Astrocyte (in vitro differentiated cells and primary cell): ENCODE data around the gene MMP14. TPM values are rescaled to one million over a fixed set of nuclear protein-coding genes. Genes with fewer than 3 reads are reported as not detected.
A peak's percentile ranks its signal among the peaks of the same experiment; 100 is the strongest.

Experiments
- DNase-seq: peaks from one replicate; pipeline ENCODE4 v3.0.0-alpha.2; 2010; ENCODE audit warnings: low read depth
- FAIRE-seq: peaks from 2 replicates; lab custom pipeline; 2011; peaks lifted over from hg19 to GRCh38; lab: Jason Lieb, UNC
- H2AFZ ChIP-seq: 2 replicates; pipeline ENCODE4 v1.6.0; 2012; ENCODE audit warnings: low read depth, low read length, inconsistent platforms
- H3K27ac ChIP-seq: 2 replicates; pipeline ENCODE4 v1.5.1; 2011; ENCODE audit warnings: low read depth, low read length, inconsistent platforms
- H3K27me3 ChIP-seq: 2 replicates; pipeline ENCODE4 v1.6.0; 2011; ENCODE audit warnings: low read length, inconsistent platforms; ENCODE audit not compliant: insufficient read depth
- H3K36me3 ChIP-seq: 2 replicates; pipeline ENCODE4 v1.5.1; 2011; ENCODE audit warnings: low read length, inconsistent platforms; ENCODE audit not compliant: insufficient read depth
- H3K4me1 ChIP-seq: 2 replicates; pipeline ENCODE4 v1.5.1; 2011; ENCODE audit warnings: low read length, inconsistent platforms; ENCODE audit not compliant: insufficient read depth
- H3K4me2 ChIP-seq: 2 replicates; pipeline ENCODE4 v1.6.0; 2012; ENCODE audit warnings: low read length, inconsistent platforms
- H3K4me3 ChIP-seq: 2 replicates; pipeline ENCODE4 v1.5.1; 2011; ENCODE audit warnings: low read depth, mild to moderate bottlenecking, low read length, inconsistent platforms; ENCODE audit not compliant: insufficient read depth
- H3K79me2 ChIP-seq: 2 replicates; pipeline ENCODE4 v1.6.0; 2012; ENCODE audit warnings: mild to moderate bottlenecking, low read length, inconsistent platforms; ENCODE audit not compliant: insufficient read depth
- H3K9ac ChIP-seq: 2 replicates; pipeline ENCODE4 v1.6.0; 2012; ENCODE audit warnings: mild to moderate bottlenecking, low read length, inconsistent platforms
- H3K9me3 ChIP-seq: 2 replicates; pipeline ENCODE4 v1.5.1; 2012; ENCODE audit warnings: low read depth, mild to moderate bottlenecking, low read length, inconsistent platforms; ENCODE audit not compliant: insufficient read depth
- H4K20me1 ChIP-seq: 2 replicates; pipeline ENCODE4 v1.6.0; 2012; ENCODE audit warnings: low read length, inconsistent platforms; ENCODE audit not compliant: insufficient read depth
- H3K27ac Mint-ChIP-seq: one replicate; pipeline ENCODE4 v1.8.0; 2021; ENCODE audit warnings: mild to moderate bottlenecking, mixed read lengths; ENCODE audit not compliant: unreplicated experiment
- H3K27me3 Mint-ChIP-seq: one replicate; pipeline ENCODE4 v1.8.0; 2021; ENCODE audit warnings: low read depth, mixed read lengths; ENCODE audit not compliant: unreplicated experiment
- H3K36me3 Mint-ChIP-seq: one replicate; pipeline ENCODE4 v1.8.0; 2021; ENCODE audit warnings: low read depth, mixed read lengths; ENCODE audit not compliant: unreplicated experiment
- H3K4me1 Mint-ChIP-seq: one replicate; pipeline ENCODE4 v1.8.0; 2021; ENCODE audit warnings: low read depth, mixed read lengths; ENCODE audit not compliant: unreplicated experiment
- H3K4me3 Mint-ChIP-seq: one replicate; pipeline ENCODE4 v1.8.0; 2021; ENCODE audit warnings: mild to moderate bottlenecking, moderate library complexity, mixed read lengths; ENCODE audit not compliant: unreplicated experiment
- H3K9me3 Mint-ChIP-seq: one replicate; pipeline ENCODE4 v1.8.0; 2021; ENCODE audit warnings: mild to moderate bottlenecking, mixed read lengths; ENCODE audit not compliant: unreplicated experiment
- EZH2 ChIP-seq: IDR thresholded peaks from 2 replicates; pipeline ENCODE4 v1.6.1; 2012; ENCODE audit warnings: mild to moderate bottlenecking, low read length, inconsistent platforms; ENCODE audit not compliant: insufficient read depth
- total RNA-seq: library from RNA; stranded (reverse); gene quantifications from 2 replicates; pipeline ENCODE4 v1.2.1, GENCODE V29; 2021
- TF ChIP-seq, protein P1 (sequence below): IDR thresholded peaks from 2 replicates; pipeline ENCODE4 v1.5.1; 2011; ENCODE audit warnings: low read depth, mild to moderate bottlenecking, inconsistent platforms, low read length, moderate library complexity; ENCODE audit not compliant: insufficient read depth

MMP14 gene
- total RNA-seq, 1 donor from 2014 or later = 911 TPM

DNA sequence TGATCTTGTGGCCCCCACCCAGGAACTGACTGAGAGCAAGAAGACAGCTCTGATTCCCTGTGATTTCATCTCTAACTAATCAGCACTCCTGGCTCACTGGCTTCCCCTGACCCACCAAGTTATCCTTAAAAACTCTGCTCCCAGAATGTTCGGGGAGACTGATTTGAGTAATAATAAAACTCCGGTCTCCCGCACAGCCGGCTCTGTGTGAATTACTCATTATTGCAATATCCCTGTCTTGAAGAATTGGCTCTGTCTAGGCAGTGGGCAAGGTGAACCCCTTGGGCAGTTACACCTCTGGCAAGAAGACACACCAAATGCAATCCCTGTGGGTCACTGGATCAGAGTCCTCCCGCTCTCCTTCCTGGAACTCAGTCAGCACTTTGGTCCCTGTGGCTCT is 42.4 kb upstream of the MMP14 start:
- Histone ChIP-seq H3K79me2 (no peaks in the 10 kb centered on the region), H3K36me3 (no peaks in the 10 kb centered on the region), H2AFZ (no peak overlapping the region), H3K4me1 (no peaks in the 10 kb centered on the region), H3K4me3 (no peak overlapping the region), H3K9ac (no peak overlapping the region), H4K20me1 (no peaks in the 10 kb centered on the region), H3K4me2 (no peak overlapping the region), H3K27ac (no peak overlapping the region), H3K27me3 (peaks cover 23% of the 10 kb centered on the region), H3K9me3 (no peaks in the 10 kb centered on the region)
- no peak for TF ChIP-seq EZH2
- TF ChIP-seq, protein P1, sequence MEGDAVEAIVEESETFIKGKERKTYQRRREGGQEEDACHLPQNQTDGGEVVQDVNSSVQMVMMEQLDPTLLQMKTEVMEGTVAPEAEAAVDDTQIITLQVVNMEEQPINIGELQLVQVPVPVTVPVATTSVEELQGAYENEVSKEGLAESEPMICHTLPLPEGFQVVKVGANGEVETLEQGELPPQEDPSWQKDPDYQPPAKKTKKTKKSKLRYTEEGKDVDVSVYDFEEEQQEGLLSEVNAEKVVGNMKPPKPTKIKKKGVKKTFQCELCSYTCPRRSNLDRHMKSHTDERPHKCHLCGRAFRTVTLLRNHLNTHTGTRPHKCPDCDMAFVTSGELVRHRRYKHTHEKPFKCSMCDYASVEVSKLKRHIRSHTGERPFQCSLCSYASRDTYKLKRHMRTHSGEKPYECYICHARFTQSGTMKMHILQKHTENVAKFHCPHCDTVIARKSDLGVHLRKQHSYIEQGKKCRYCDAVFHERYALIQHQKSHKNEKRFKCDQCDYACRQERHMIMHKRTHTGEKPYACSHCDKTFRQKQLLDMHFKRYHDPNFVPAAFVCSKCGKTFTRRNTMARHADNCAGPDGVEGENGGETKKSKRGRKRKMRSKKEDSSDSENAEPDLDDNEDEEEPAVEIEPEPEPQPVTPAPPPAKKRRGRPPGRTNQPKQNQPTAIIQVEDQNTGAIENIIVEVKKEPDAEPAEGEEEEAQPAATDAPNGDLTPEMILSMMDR = no peak
- DNase-seq (no peak), FAIRE-seq (no peak)
- H3K9me3 Mint-ChIP-seq = peaks cover 4% of the 10 kb centered on the region
- H3K27me3 Mint-ChIP-seq = no peaks in the 10 kb centered on the region
- peaks cover 26% of the 10 kb centered on the region for H3K4me1 Mint-ChIP-seq
- H3K4me3 Mint-ChIP-seq = no peak overlapping the region
- peak overlapping the region; percentile 8 for H3K27ac Mint-ChIP-seq
- H3K36me3 Mint-ChIP-seq = peaks cover 11% of the 10 kb centered on the region

DNA sequence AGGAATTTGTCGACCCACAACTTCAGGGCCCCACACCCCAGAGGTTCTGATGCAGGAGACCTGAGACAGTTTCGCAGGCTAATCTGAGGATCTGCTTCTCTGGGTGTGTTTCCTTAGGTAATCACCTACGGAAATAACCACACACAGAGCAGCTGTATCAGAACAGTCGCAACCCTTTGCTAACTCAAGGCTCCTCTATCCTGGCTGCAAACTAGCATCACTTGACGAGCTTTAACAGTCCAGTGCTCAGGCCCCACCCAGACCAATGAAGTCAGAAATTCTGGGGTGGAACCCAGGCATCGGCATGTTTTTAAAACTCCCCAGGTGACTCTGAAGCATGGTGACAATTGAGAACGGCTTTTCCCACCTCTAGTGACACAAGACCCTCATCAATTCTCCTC is 41.8 kb upstream of the MMP14 start:
- Histone ChIP-seq H4K20me1 (no peaks in the 10 kb centered on the region), H3K4me3 (no peak overlapping the region), H3K36me3 (no peaks in the 10 kb centered on the region), H3K27me3 (peaks cover 23% of the 10 kb centered on the region), H3K9ac (no peak overlapping the region), H3K27ac (no peak overlapping the region), H3K4me1 (no peaks in the 10 kb centered on the region), H3K4me2 (no peak overlapping the region), H2AFZ (no peak overlapping the region), H3K79me2 (no peaks in the 10 kb centered on the region), H3K9me3 (no peaks in the 10 kb centered on the region)
- FAIRE-seq (no peak), DNase-seq (no peak)
- Mint-ChIP-seq H3K9me3 (peaks cover 4% of the 10 kb centered on the region), H3K27ac (no peak overlapping the region), H3K4me1 (peaks cover 23% of the 10 kb centered on the region), H3K27me3 (no peaks in the 10 kb centered on the region), H3K36me3 (peaks cover 11% of the 10 kb centered on the region), H3K4me3 (no peak overlapping the region)
- TF ChIP-seq EZH2 = no peak
- TF ChIP-seq, protein P1 = no peak

DNA sequence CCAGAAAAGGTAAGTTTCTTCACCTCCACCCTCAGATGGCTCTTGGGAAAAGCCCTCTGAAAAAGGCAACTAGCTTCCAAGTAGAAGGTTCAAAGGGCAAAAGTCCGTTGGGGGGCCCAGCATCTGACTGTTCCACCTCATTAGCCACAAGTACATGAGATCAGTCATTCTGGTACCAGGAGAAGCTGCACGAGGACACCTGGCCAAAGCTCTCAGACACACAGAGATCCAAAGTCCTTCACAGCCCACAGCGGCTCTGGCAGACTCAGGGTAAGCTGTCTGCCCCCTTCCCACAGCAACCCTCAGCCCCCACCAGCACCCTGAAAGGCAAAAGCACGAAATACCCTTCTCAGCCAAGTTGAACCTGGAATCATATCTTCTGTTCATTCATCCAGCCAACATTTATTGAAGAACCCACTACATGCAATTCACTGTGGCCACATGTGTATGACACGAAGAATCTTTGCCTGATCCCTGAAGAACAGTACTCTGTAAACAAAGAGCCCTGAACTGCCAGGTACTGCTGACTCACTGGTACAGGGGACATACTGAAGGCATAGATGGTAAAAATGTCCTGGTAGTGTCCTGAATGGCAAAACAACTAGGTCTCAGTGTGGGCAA is 40.2 kb upstream of the MMP14 start:
- DNase-seq (no peak), FAIRE-seq (no peak)
- peaks cover 10% of the 10 kb centered on the region for H3K36me3 Mint-ChIP-seq
- H3K9me3 ChIP-seq = no peaks in the 10 kb centered on the region
- no peak overlapping the region for H3K4me3 ChIP-seq
- no peak overlapping the region for H3K27ac ChIP-seq
- no peak overlapping the region for H2AFZ ChIP-seq
- no peak overlapping the region for H3K4me2 ChIP-seq
- no peak for TF ChIP-seq EZH2
- TF ChIP-seq, protein P1 = no peak
- H3K27ac Mint-ChIP-seq = no peak overlapping the region
- no peaks in the 10 kb centered on the region for H3K4me1 ChIP-seq
- H3K36me3 ChIP-seq = no peaks in the 10 kb centered on the region
- no peak overlapping the region for H3K9ac ChIP-seq
- no peaks in the 10 kb centered on the region for H3K79me2 ChIP-seq
- no peaks in the 10 kb centered on the region for H3K27me3 Mint-ChIP-seq
- peaks cover 23% of the 10 kb centered on the region for H3K27me3 ChIP-seq
- no peak overlapping the region for H3K4me3 Mint-ChIP-seq
- H3K4me1 Mint-ChIP-seq = peaks cover 10% of the 10 kb centered on the region
- H4K20me1 ChIP-seq = no peaks in the 10 kb centered on the region
- H3K9me3 Mint-ChIP-seq = peaks cover 4% of the 10 kb centered on the region
